OCI-LY1 (cell line): Measurements from ENCODE around the gene PRADC1.

ENCODE experiments used
- H2AFZ ChIP-seq: fragments of 200-600 bp; sonication (generic), shearing (Covaris generic); 2 replicates; pipeline ENCODE4 v1.6.0; 2014; ENCODE audit warnings: antibody characterized with exemption, mild to moderate bottlenecking, low read length
- H3F3A ChIP-seq: fragments of 200-600 bp; sonication (generic), shearing (Covaris generic); 2 replicates; pipeline ENCODE4 v1.6.0; 2014; ENCODE audit warnings: mild to moderate bottlenecking, antibody characterized with exemption, low read length, moderate library complexity; ENCODE audit not compliant: insufficient read depth
- H3K27ac ChIP-seq: fragments of 200-600 bp; sonication (generic); 2 replicates; pipeline ENCODE4 v1.5.1; 2014; ENCODE audit warnings: low read length, mixed run types, mild to moderate bottlenecking, low read depth; ENCODE audit not compliant: poor library complexity, severe bottlenecking
- H3K27me3 ChIP-seq: fragments of 200-600 bp; sonication (generic); 2 replicates; pipeline ENCODE4 v1.6.0; 2014; ENCODE audit warnings: antibody characterized with exemption, mild to moderate bottlenecking, low read length, moderate library complexity; ENCODE audit not compliant: insufficient read depth
- H3K36me3 ChIP-seq: fragments of 200-600 bp; sonication (generic); 2 replicates; pipeline ENCODE4 v1.6.1; 2014; ENCODE audit warnings: mild to moderate bottlenecking, antibody characterized with exemption, low read length, moderate library complexity, mixed read lengths; ENCODE audit not compliant: insufficient read depth
- H3K4me1 ChIP-seq: fragments of 200-600 bp; sonication (generic); 2 replicates; pipeline ENCODE4 v1.5.1; 2014; ENCODE audit warnings: mild to moderate bottlenecking, low read length, moderate library complexity; ENCODE audit not compliant: insufficient read depth, severe bottlenecking
- H3K4me2 ChIP-seq: fragments of 200-600 bp; sonication (generic), shearing (Covaris generic); 2 replicates; pipeline ENCODE4 v1.6.1; 2014; ENCODE audit warnings: low read length
- H3K4me3 ChIP-seq: fragments of 200-600 bp; sonication (generic); 2 replicates; pipeline ENCODE4 v1.5.1; 2014; ENCODE audit warnings: low read length, low read depth, mild to moderate bottlenecking, mixed read lengths; ENCODE audit not compliant: poor library complexity, severe bottlenecking
- H3K79me2 ChIP-seq: fragments of 200-600 bp; shearing (Covaris generic); 2 replicates; pipeline ENCODE4 v1.6.1; 2016; ENCODE audit warnings: mixed run types, low read length, mixed read lengths; ENCODE audit not compliant: insufficient read depth
- H3K9ac ChIP-seq: fragments of 200-600 bp; sonication (generic), shearing (Covaris generic); 2 replicates; pipeline ENCODE4 v1.6.1; 2014; ENCODE audit warnings: mild to moderate bottlenecking, low read length, mixed read lengths
- H3K9me2 ChIP-seq: fragments of 200-600 bp; sonication (generic), shearing (Covaris generic); 2 replicates; pipeline ENCODE4 v1.6.1; 2014; ENCODE audit warnings: low read depth, mild to moderate bottlenecking, low read length, mixed read lengths
- H3K9me3 ChIP-seq: fragments of 200-600 bp; shearing (Covaris generic); 2 replicates; pipeline ENCODE4 v1.6.1; 2014; ENCODE audit warnings: low read length, mixed read lengths
- H4K20me1 ChIP-seq: fragments of 200-600 bp; sonication (generic), shearing (Covaris generic); 2 replicates; pipeline ENCODE4 v1.6.0; 2016; ENCODE audit warnings: mild to moderate bottlenecking, low read length; ENCODE audit not compliant: insufficient read depth
- CTCF ChIP-seq: fragments of 200-600 bp; sonication (generic), shearing (Covaris generic); IDR thresholded peaks from 2 replicates; pipeline ENCODE4 v1.5.1; 2017; ENCODE audit warnings: mild to moderate bottlenecking, antibody characterized with exemption, low read length, moderate library complexity, mixed read lengths
- EZH2 ChIP-seq: fragments of 200-600 bp; sonication (generic), shearing (Covaris generic); IDR thresholded peaks from 2 replicates; pipeline ENCODE4 v1.8.0; 2017; ENCODE audit warnings: borderline replicate concordance, mixed run types, mild to moderate bottlenecking, antibody characterized with exemption, low read length, moderate library complexity, mixed read lengths

The PRADC1 gene

GRCh38 chr2:73260338-73260984 is 27.4 kb upstream of the PRADC1 start:
- H3K4me3 ChIP-seq = no peak overlapping the region
- peaks cover 80% of the 10 kb centered on the region for H3K36me3 ChIP-seq
- no peak overlapping the region for H3K27ac ChIP-seq
- H3F3A ChIP-seq = no peaks in the 10 kb centered on the region
- H3K9ac ChIP-seq = no peak overlapping the region
- no peaks in the 10 kb centered on the region for H3K27me3 ChIP-seq
- peak; percentile 50; the same call in 1 of the 2 replicates for TF ChIP-seq CTCF
- no peak for TF ChIP-seq EZH2
- H3K4me1 ChIP-seq = no peaks in the 10 kb centered on the region
- no peaks in the 10 kb centered on the region for H3K9me3 ChIP-seq
- no peak overlapping the region for H3K4me2 ChIP-seq
- H3K79me2 ChIP-seq = no peaks in the 10 kb centered on the region
- no peak overlapping the region for H2AFZ ChIP-seq
- no peaks in the 10 kb centered on the region for H4K20me1 ChIP-seq
- no peaks in the 10 kb centered on the region for H3K9me2 ChIP-seq

- peaks cover 84% of the 10 kb centered on the region for H3K36me3 ChIP-seq
These were observed 26.8 kb upstream of the PRADC1 start for GRCh38 chr2:73259704-73260337.

GRCh38 chr2:73259276-73259675 is 26.2 kb upstream of the PRADC1 start:
- Histone ChIP-seq H3K27ac (no peak overlapping the region), H4K20me1 (no peaks in the 10 kb centered on the region), H3K9ac (no peak overlapping the region), H3K79me2 (no peaks in the 10 kb centered on the region), H3K9me2 (no peaks in the 10 kb centered on the region), H2AFZ (no peak overlapping the region), H3K4me3 (no peak overlapping the region), H3F3A (no peaks in the 10 kb centered on the region), H3K36me3 (peaks cover 84% of the 10 kb centered on the region), H3K9me3 (no peaks in the 10 kb centered on the region), H3K27me3 (no peaks in the 10 kb centered on the region), H3K4me2 (no peak overlapping the region), H3K4me1 (no peaks in the 10 kb centered on the region)
- TF ChIP-seq CTCF (no peak), EZH2 (no peak)

More at GRCh38 chr2:73259704-73260337, 26.8 kb upstream of the PRADC1 start:
- no peak overlapping the region for H3K9ac ChIP-seq
- H3K9me2 ChIP-seq = no peaks in the 10 kb centered on the region
- no peak overlapping the region for H3K27ac ChIP-seq
- TF ChIP-seq EZH2 (no peak), CTCF (no peak)
- H3K79me2 ChIP-seq = no peaks in the 10 kb centered on the region
- H4K20me1 ChIP-seq = no peaks in the 10 kb centered on the region
- H3F3A ChIP-seq = no peaks in the 10 kb centered on the region
- H3K4me3 ChIP-seq = no peak overlapping the region
- no peaks in the 10 kb centered on the region for H3K27me3 ChIP-seq
- H3K4me1 ChIP-seq = no peaks in the 10 kb centered on the region
- no peaks in the 10 kb centered on the region for H3K9me3 ChIP-seq
- H2AFZ ChIP-seq = no peak overlapping the region
- no peak overlapping the region for H3K4me2 ChIP-seq
